Skeletal muscle satellite cell (primary cell): ENCODE measurements around the gene HOXB4.

Experiments
- H3K27me3 ChIP-seq: 2 replicates; pipeline ENCODE4 v1.7.0; 2013; ENCODE audit warnings: low read length; ENCODE audit not compliant: control insufficient read depth, insufficient read depth
- H3K36me3 ChIP-seq: 2 replicates; pipeline ENCODE4 v1.7.0; 2013; ENCODE audit warnings: mild to moderate bottlenecking, control low read depth, low read length; ENCODE audit not compliant: insufficient read depth
- H3K4me1 ChIP-seq: 2 replicates; pipeline ENCODE4 v1.7.0; 2013; ENCODE audit warnings: low read length; ENCODE audit not compliant: control insufficient read depth, insufficient read depth
- H3K4me2 ChIP-seq: 2 replicates; pipeline ENCODE4 v1.7.0; 2013; ENCODE audit warnings: mild to moderate bottlenecking, low read length
- H3K4me3 ChIP-seq: 2 replicates; pipeline ENCODE4 v1.7.0; 2013; ENCODE audit warnings: low read length
- H3K9ac ChIP-seq: 2 replicates; pipeline ENCODE4 v1.7.0; 2013; ENCODE audit warnings: mild to moderate bottlenecking, low read depth, low read length, moderate library complexity
- H3K9me3 ChIP-seq: replicated peaks from 2 replicates; pipeline ENCODE4 v1.7.0; 2013; ENCODE audit warnings: mild to moderate bottlenecking, control low read depth, low read length

The HOXB4 gene

GRCh38 chr17:48556576-48557401 is 21.4 kb downstream of the HOXB4 start:
- Histone ChIP-seq H3K36me3 (peaks cover 13% of the 10 kb centered on the region), H3K4me2 (peak overlapping the region; percentile 93), H3K9me3 (no peaks in the 10 kb centered on the region), H3K4me3 (peak overlapping the region; percentile 66), H3K4me1 (peaks cover 50% of the 10 kb centered on the region), H3K27me3 (no peaks in the 10 kb centered on the region), H3K9ac (peak overlapping the region; percentile 75)

GRCh38 chr17:48556229-48556575 is 21.9 kb downstream of the HOXB4 start:
- Histone ChIP-seq H3K9ac (peak overlapping the region; percentile 75), H3K27me3 (no peaks in the 10 kb centered on the region), H3K36me3 (peaks cover 10% of the 10 kb centered on the region), H3K4me2 (peak overlapping the region; percentile 93), H3K4me3 (peak overlapping the region; percentile 66), H3K4me1 (peaks cover 50% of the 10 kb centered on the region), H3K9me3 (no peaks in the 10 kb centered on the region)

GRCh38 chr17:48555258-48556228 is 22.6 kb downstream of the HOXB4 start:
- Histone ChIP-seq H3K9me3 (no peaks in the 10 kb centered on the region), H3K36me3 (peaks cover 11% of the 10 kb centered on the region), H3K4me2 (peak overlapping the region; percentile 93), H3K27me3 (no peaks in the 10 kb centered on the region), H3K4me3 (peak overlapping the region; percentile 66), H3K4me1 (peaks cover 49% of the 10 kb centered on the region), H3K9ac (peak overlapping the region; percentile 90)

- H3K4me1 ChIP-seq = peaks cover 47% of the 10 kb centered on the region
- no peaks in the 10 kb centered on the region for H3K27me3 ChIP-seq
- peaks cover 20% of the 10 kb centered on the region for H3K36me3 ChIP-seq
- H3K9ac ChIP-seq = peak overlapping the region; percentile 90
- no peaks in the 10 kb centered on the region for H3K9me3 ChIP-seq
- peak overlapping the region; percentile 93 for H3K4me2 ChIP-seq
- H3K4me3 ChIP-seq = peak overlapping the region; percentile 66
Measured at GRCh38 chr17:48554412-48555257, 23.5 kb downstream of the HOXB4 start.

GRCh38 chr17:48553826-48554225 is 24.3 kb downstream of the HOXB4 start:
- peaks cover 16% of the 10 kb centered on the region for H3K36me3 ChIP-seq
- peaks cover 49% of the 10 kb centered on the region for H3K4me1 ChIP-seq
- H3K9ac ChIP-seq = peak overlapping the region; percentile 90
- no peaks in the 10 kb centered on the region for H3K9me3 ChIP-seq
- H3K4me3 ChIP-seq = peak overlapping the region; percentile 66
- no peaks in the 10 kb centered on the region for H3K27me3 ChIP-seq
- H3K4me2 ChIP-seq = peak overlapping the region; percentile 93

- H3K4me3 ChIP-seq = peak overlapping the region; percentile 35
- peaks cover 16% of the 10 kb centered on the region for H3K36me3 ChIP-seq
- peak overlapping the region; percentile 93 for H3K4me2 ChIP-seq
- H3K4me1 ChIP-seq = peaks cover 54% of the 10 kb centered on the region
- peak overlapping the region; percentile 90 for H3K9ac ChIP-seq
- H3K9me3 ChIP-seq = no peaks in the 10 kb centered on the region
- no peaks in the 10 kb centered on the region for H3K27me3 ChIP-seq
Measured at GRCh38 chr17:48553190-48553547, 25.0 kb downstream of the HOXB4 start.

- peaks cover 59% of the 10 kb centered on the region for H3K4me1 ChIP-seq
- no peaks in the 10 kb centered on the region for H3K27me3 ChIP-seq
- no peaks in the 10 kb centered on the region for H3K9me3 ChIP-seq
- peaks cover 16% of the 10 kb centered on the region for H3K36me3 ChIP-seq
- H3K4me3 ChIP-seq = peak overlapping the region; percentile 35
- peak overlapping the region; percentile 93 for H3K4me2 ChIP-seq
- peak overlapping the region; percentile 90 for H3K9ac ChIP-seq
Measured at GRCh38 chr17:48552466-48553189, 25.5 kb downstream of the HOXB4 start.

GRCh38 chr17:48551596-48552465 is 26.3 kb downstream of the HOXB4 start:
- H3K4me1 ChIP-seq = peaks cover 59% of the 10 kb centered on the region
- peaks cover 16% of the 10 kb centered on the region for H3K36me3 ChIP-seq
- no peaks in the 10 kb centered on the region for H3K9me3 ChIP-seq
- no peak overlapping the region for H3K4me2 ChIP-seq
- no peak overlapping the region for H3K4me3 ChIP-seq
- H3K9ac ChIP-seq = no peak overlapping the region
- H3K27me3 ChIP-seq = no peaks in the 10 kb centered on the region

GRCh38 chr17:48551214-48551555 is 27.0 kb downstream of the HOXB4 start:
- Histone ChIP-seq H3K36me3 (peaks cover 16% of the 10 kb centered on the region), H3K27me3 (no peaks in the 10 kb centered on the region), H3K9ac (no peak overlapping the region), H3K4me1 (peaks cover 59% of the 10 kb centered on the region), H3K4me3 (no peak overlapping the region), H3K9me3 (no peaks in the 10 kb centered on the region), H3K4me2 (no peak overlapping the region)
